GM12892 (cell line): ENCODE results near the gene TADA2B.

ENCODE experiments used
- POLR2A ChIP-seq: IDR thresholded peaks from 2 replicates; pipeline ENCODE4 v1.6.1; 2011; ENCODE audit warnings: low read depth, low read length, control low read depth
- POLR2AphosphoS5 ChIP-seq: IDR thresholded peaks from 2 replicates; pipeline ENCODE4 v1.6.1; 2011; ENCODE audit warnings: low read depth, low read length, control low read depth

DNA sequence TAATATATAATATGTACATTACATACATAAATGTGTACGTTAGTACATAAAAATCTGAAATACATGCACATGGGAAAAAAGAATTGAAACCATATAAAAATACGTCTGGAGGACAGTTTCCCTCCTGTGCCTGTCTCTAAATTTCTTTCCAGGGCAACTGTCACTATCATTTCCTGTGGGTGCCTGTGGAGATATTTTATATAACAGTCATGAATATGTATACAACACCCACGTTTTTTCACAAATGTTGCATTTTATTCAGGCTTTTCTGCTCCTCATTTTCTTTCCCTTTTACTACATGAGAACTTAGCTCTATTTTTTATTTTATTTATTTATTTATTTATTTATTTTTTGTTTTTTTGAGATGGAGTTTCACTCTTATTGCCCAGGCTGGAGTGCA lies 48.9 kb downstream of the TADA2B start:
- no peak for TF ChIP-seq POLR2A
- no peak for TF ChIP-seq POLR2AphosphoS5
